GM23248 (cell line): ENCODE data around the gene SLC9A2.

Experiments used
- EZH2 ChIP-seq: fragments of 200-600 bp; sonication (generic); IDR thresholded peaks from 2 replicates; pipeline ENCODE4 v1.6.1; 2018; ENCODE audit warnings: antibody characterized with exemption, mild to moderate bottlenecking; ENCODE audit not compliant: insufficient read depth, poor library complexity, severe bottlenecking
- EZH2phosphoT487 ChIP-seq: fragments of 200-600 bp; sonication (generic); IDR thresholded peaks from 2 replicates; pipeline ENCODE4 v1.6.1; 2018; ENCODE audit warnings: antibody characterized with exemption, moderate library complexity, mild to moderate bottlenecking, low read depth; ENCODE audit not compliant: insufficient read depth

DNA sequence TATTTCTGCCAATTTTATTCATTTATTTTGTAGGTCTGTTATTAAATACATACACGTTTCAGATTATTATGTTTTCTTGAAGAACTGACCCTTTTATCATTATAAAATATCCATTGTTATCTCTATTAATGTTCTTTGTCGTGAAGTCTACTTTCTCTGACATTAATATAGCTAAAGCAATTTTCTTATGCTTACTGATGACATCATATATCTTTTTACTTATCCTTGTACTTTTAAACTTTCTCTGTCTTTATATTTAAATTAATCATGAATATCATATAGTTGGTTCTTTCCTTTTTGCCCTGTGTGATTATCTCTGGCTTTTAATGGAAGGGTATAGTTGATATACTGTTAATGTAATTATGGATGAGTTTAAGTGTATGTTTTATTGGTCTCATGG, 36.5 kb upstream of the SLC9A2 start:
- TF ChIP-seq EZH2phosphoT487 (no peak), EZH2 (no peak)
